ENCODE results near the gene WDR18. TPM values are rescaled to one million over a fixed set of nuclear protein-coding genes. Genes with fewer than 3 reads are reported as not detected.
A peak's percentile ranks its signal among the peaks of the same experiment; 100 is the strongest.

WDR18 gene
- total RNA-seq, 2 donors from 2014 or later, result 26.5 to 81.5 TPM

DNA sequence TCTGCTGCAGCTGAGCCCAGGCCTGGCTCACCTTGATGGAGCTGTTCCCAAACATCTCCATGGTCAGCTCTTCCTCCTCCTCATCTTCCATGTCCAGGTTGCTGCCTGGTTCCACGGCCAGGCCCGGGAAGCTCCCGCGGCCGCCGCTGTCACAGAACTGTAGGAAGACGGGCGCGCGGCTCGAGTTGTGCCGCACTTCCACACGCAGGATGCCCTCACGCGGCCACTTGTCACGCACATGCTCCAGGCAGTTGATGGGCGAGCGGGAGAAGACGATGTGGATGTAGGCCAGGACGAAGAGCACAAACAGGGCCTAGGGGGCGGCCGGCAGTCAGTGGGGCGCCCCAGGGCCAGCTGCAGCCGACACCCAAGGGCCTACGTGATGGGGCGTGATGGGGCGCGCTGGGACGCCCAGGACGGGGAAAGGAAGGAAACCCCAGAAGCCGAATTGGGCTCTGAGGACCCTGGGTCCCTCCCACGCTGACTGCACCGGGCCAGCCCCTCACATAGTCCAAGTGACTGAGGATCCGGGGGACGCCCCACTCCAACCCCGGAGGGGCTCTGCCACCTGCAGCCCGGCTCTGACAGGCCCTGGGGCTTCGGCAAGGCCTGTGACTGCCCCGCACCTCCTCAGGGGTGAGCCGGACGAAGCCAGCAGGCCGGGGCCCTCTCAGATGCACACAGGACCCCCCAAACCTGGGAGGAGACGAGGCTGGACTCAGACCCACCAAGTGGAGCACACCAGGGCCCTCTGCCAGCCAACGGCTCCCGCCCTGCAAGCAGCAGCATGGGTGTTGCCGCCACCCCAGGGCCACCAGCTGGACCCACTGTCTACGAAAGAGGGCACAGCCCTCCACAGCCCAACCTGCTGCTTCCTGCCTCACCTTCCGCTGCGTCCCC lies 30.3 kb downstream of the WDR18 start:
- no peak for DNase-seq
- TF ChIP-seq, protein P1, sequence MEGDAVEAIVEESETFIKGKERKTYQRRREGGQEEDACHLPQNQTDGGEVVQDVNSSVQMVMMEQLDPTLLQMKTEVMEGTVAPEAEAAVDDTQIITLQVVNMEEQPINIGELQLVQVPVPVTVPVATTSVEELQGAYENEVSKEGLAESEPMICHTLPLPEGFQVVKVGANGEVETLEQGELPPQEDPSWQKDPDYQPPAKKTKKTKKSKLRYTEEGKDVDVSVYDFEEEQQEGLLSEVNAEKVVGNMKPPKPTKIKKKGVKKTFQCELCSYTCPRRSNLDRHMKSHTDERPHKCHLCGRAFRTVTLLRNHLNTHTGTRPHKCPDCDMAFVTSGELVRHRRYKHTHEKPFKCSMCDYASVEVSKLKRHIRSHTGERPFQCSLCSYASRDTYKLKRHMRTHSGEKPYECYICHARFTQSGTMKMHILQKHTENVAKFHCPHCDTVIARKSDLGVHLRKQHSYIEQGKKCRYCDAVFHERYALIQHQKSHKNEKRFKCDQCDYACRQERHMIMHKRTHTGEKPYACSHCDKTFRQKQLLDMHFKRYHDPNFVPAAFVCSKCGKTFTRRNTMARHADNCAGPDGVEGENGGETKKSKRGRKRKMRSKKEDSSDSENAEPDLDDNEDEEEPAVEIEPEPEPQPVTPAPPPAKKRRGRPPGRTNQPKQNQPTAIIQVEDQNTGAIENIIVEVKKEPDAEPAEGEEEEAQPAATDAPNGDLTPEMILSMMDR (IDR thresholded peaks at IDR 0.05), result no peak
- H3K27me3 ChIP-seq, result no peaks in the 10 kb centered on the region
- no peak overlapping the region for H3K9ac ChIP-seq (ENCODE audit: low read depth in 2 of 2, low read length in 2 of 2)
- H3K4me1 ChIP-seq, result peaks cover 37% of the 10 kb centered on the region
- no peak overlapping the region for H3K27ac ChIP-seq
- peaks cover 22% of the 10 kb centered on the region for H3K36me3 ChIP-seq
- no peaks in the 10 kb centered on the region for H3K9me3 ChIP-seq
- intact Hi-C loops (cut with DNase I), result no loop called here
- no peak overlapping the region for H3K4me3 ChIP-seq

DNA sequence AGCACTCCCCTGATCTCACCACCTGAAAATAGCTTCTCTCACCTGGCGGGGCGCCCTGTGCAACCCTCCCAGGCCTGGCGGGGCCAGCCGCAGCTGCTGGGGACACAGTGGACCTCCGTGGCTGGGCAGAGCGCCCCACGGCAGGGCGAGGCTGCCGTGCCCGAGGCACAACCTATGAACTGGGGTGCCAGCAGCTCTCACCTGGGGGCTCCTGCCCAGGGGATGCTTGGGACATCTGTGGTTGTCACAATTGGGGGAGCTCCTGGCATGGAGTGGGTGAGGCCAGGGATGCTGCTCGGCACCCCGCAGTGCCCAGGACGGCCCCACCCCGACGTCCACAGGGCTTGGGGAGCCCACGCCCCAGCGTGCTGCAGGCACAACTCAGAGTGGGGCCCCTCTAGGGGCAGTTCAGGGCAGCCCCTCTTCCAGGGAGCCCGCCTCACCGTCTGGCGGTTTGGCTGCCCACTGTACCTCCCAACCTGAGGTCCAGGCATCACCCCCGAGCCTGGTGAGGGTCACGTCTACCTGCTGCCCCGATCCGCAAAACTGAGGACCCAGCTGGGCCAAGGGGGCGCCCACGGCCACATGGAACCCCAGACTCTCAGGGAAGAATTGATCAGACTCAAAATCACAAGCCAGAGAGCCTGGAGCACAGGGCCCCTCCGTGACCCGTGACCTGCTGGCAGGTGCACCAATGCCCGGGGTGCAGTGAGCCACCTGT lies 31.1 kb downstream of the WDR18 start:
- H3K27me3 ChIP-seq, result no peaks in the 10 kb centered on the region
- DNase-seq, result no peak
- peaks cover 41% of the 10 kb centered on the region for H3K4me1 ChIP-seq
- no peaks in the 10 kb centered on the region for H3K9me3 ChIP-seq
- TF ChIP-seq, protein P1 (IDR thresholded peaks at IDR 0.05), result no peak
- no peak overlapping the region for H3K9ac ChIP-seq (ENCODE audit: low read depth in 2 of 2, low read length in 2 of 2)
- intact Hi-C loops (cut with DNase I), result no loop called here
- H3K27ac ChIP-seq, result no peak overlapping the region
- no peak overlapping the region for H3K4me3 ChIP-seq
- H3K36me3 ChIP-seq, result peaks cover 19% of the 10 kb centered on the region

DNA sequence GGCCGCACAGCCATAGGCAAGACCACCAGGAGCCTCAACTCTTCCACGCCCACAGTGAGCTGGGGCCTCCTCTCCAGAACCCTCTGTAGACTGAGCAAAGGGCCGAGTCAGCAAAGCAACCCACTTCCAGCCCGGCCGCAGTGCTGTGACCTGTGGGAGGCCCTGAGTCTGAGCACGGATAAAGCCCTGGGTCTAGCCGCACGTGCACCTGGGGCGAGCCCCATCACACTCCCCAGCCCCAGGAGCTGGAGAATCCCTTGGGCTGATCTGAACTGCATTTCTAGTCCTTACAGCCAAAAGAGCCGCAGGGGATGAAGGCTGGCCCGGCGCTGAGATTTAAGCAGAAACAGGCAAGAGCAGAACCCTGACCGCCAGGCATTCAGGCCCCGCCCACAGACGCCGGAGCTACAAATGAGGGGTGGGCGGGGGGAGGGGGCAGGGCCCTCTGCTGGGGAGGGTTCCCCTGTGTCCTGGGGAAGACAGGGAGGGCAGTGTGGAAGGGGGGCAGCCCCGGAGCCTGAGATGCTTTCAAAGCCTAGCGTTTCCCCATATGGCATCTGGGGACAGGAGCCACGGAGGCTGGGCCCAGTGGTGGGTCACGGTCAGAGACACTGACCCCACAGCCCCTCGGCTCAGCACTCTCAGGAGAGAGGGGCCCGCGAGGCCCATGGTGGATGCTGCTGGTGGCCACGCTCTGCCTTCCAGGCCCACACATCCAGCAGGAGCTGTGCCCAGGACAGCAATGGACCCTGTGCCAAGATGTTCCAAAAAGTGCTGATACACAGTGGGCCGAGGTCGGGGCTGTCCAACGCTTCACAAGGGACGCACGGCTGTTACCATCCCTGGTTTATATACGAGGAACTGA lies 31.9 kb downstream of the WDR18 start:
- Histone ChIP-seq H3K9ac (ENCODE audit: low read depth in 2 of 2, low read length in 2 of 2) (no peak overlapping the region), H3K27me3 (no peaks in the 10 kb centered on the region), H3K4me3 (no peak overlapping the region), H3K4me1 (peaks cover 41% of the 10 kb centered on the region), H3K27ac (peak overlapping the region; percentile 63), H3K36me3 (peaks cover 11% of the 10 kb centered on the region), H3K9me3 (no peaks in the 10 kb centered on the region)
- intact Hi-C loops (cut with DNase I), result no loop called here
- no peak for DNase-seq
- TF ChIP-seq, protein P1 (IDR thresholded peaks at IDR 0.05), result no peak

DNA sequence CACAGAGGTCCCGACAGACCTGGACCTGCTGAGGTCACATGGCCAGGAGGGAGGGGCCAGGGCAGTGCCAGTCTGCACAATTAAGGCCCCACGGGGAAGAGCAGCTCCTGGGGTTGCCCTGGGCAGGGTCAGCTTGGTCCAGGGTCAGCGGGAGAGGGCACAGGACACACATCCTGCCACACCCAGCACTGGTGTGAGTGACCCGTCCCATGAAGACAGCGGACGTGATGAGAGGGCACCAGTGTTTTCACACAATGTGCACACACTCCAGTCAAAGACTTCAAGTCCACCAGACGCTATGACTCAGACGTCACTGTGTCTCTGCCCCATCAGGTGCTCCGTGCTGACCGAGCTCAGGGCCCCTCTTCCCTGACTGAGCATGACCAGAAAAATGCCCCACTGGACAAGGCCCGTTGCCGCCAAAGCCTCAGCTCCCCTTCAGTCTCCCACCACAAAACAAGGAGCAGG lies 32.5 kb downstream of the WDR18 start:
- Histone ChIP-seq H3K27me3 (no peaks in the 10 kb centered on the region), H3K9me3 (no peaks in the 10 kb centered on the region), H3K9ac (ENCODE audit: low read depth in 2 of 2, low read length in 2 of 2) (peak overlapping the region in 1 of 2 donors; percentile 38), H3K4me1 (peaks cover 41% of the 10 kb centered on the region), H3K36me3 (peaks cover 4% of the 10 kb centered on the region), H3K4me3 (no peak overlapping the region), H3K27ac (peak overlapping the region; percentile 63)
- DNase-seq, result peak; percentile 52
- intact Hi-C loops (cut with DNase I), result no loop called here
- TF ChIP-seq, protein P1 (IDR thresholded peaks at IDR 0.05), result no peak

All from colonic mucosa (tissue), 4 donors.